Common myeloid progenitor, CD34-positive (primary cell): ENCODE data around the gene KLHL14.

Source experiments
- CTCF ChIA-PET: fragments of 350-600 bp; sonication (Branson Sonifier 250); formaldehyde crosslinking; loops from one replicate; lab custom pipeline; 2021; ENCODE audit warnings: antibody characterized with exemption; lab: Charles Lee
- POLR2A ChIA-PET: fragments of 350-600 bp; sonication (Branson Sonifier 250); formaldehyde crosslinking; loops from one replicate; lab custom pipeline; 2021; ENCODE audit warnings: antibody characterized with exemption; lab: Charles Lee
- DNase-seq, 3 donors: peaks; one replicate each; pipeline versions ENCODE4 v3.0.0 to v3.0.0-alpha.2; 2013
- H3K27ac ChIP-seq, 2 experiments: 1 replicate in 1 of 2; 2 replicates in 1 of 2; pipeline ENCODE4 v1.7.0; 2013; ENCODE audit warnings: inconsistent platforms in 2 of 2, low read length in 2 of 2, mild to moderate bottlenecking in 2 of 2, low read depth in 1 of 2, moderate library complexity in 1 of 2; ENCODE audit not compliant: severe bottlenecking in 2 of 2, insufficient read depth in 1 of 2, poor library complexity in 1 of 2
- H3K27me3 ChIP-seq, 5 experiments: replicated peaks in 2 of 5; 1 replicate in 3 of 5; 2 replicates in 2 of 5; pipeline versions ENCODE4 v1.6.1 to v1.7.0; 2013; ENCODE audit warnings: low read length in 4 of 5, mild to moderate bottlenecking in 2 of 5, moderate library complexity in 2 of 5, inconsistent platforms in 1 of 5; ENCODE audit not compliant: insufficient read depth in 5 of 5, control insufficient read depth in 4 of 5
- H3K36me3 ChIP-seq, 4 experiments: 1 replicate in 2 of 4; 2 replicates in 2 of 4; pipeline versions ENCODE4 v1.6.1 to v1.7.0; 2013; ENCODE audit warnings: low read length in 3 of 4, control low read depth in 1 of 4, mild to moderate bottlenecking in 1 of 4; ENCODE audit not compliant: control insufficient read depth in 4 of 4, insufficient read depth in 4 of 4
- H3K4me1 ChIP-seq, 4 experiments: 1 replicate in 3 of 4; 2 replicates in 1 of 4; pipeline versions ENCODE4 v1.6.1 to v1.7.1; 2013; ENCODE audit warnings: low read length in 3 of 4, mild to moderate bottlenecking in 3 of 4, control low read depth in 1 of 4, inconsistent platforms in 1 of 4, moderate library complexity in 1 of 4; ENCODE audit not compliant: control insufficient read depth in 4 of 4, insufficient read depth in 4 of 4; ENCODE audit errors: control extremely low read depth in 1 of 4
- H3K4me3 ChIP-seq, 7 experiments: 1 replicate in 4 of 7; 2 replicates in 3 of 7; pipeline versions ENCODE4 v1.5.1 to v1.7.0; 2013; ENCODE audit warnings: mild to moderate bottlenecking in 7 of 7, low read length in 6 of 7, moderate library complexity in 6 of 7, inconsistent platforms in 2 of 7, low read depth in 2 of 7, control low read depth in 1 of 7; ENCODE audit not compliant: insufficient read depth in 4 of 7, control insufficient read depth in 1 of 7; ENCODE audit errors: extremely low read depth in 1 of 7
- H3K9me3 ChIP-seq, 5 experiments: 1 replicate in 4 of 5; 2 replicates in 1 of 5; pipeline versions ENCODE4 v1.6.1 to v1.7.1; 2013; ENCODE audit warnings: low read length in 4 of 5, mild to moderate bottlenecking in 2 of 5, inconsistent platforms in 1 of 5, low read depth in 1 of 5, moderate library complexity in 1 of 5; ENCODE audit not compliant: control insufficient read depth in 4 of 5, insufficient read depth in 2 of 5; ENCODE audit errors: control extremely low read depth in 1 of 5
- WGBS: methylation state at CpG from one replicate; pipeline ENCODE4 v1.1.5; 2013; ENCODE audit not compliant: insufficient coverage; 5-methylcytosine and 5-hydroxymethylcytosine counted together

The KLHL14 gene

GRCh38 chr18:32776561-32776960 lies 3.7 kb upstream of the KLHL14 start:
- H3K27ac ChIP-seq = no peak overlapping the region
- no peaks in the 10 kb centered on the region for H3K9me3 ChIP-seq
- H3K27me3 ChIP-seq = peaks cover 6 to 63% (median 17%) of the 10 kb centered on the region in 5 experiments
- no CpG with 5 or more reads among the region's 2 CpGs for WGBS
- no peak for DNase-seq
- H3K4me3 ChIP-seq = no peak overlapping the region
- CTCF ChIA-PET = no interaction called here
- POLR2A ChIA-PET = no interaction called here
- peaks cover 0 to 4% (median 2%) of the 10 kb centered on the region in 4 experiments for H3K4me1 ChIP-seq
- no peaks in the 10 kb centered on the region for H3K36me3 ChIP-seq

GRCh38 chr18:32775628-32776027 lies 2.8 kb upstream of the KLHL14 start:
- DNase-seq = no peak
- H3K27me3 ChIP-seq = peaks cover 6 to 72% (median 19%) of the 10 kb centered on the region in 5 experiments
- H3K4me3 ChIP-seq = no peak overlapping the region
- ChIA-PET CTCF (interaction anchor here (0.6 kb wide), 1 partner anchor 69 kb away, joined by 3 read pairs; no protein-coding TSS in a partner anchor), POLR2A (interaction anchor here (0.6 kb wide), 1 partner anchor 9 kb away, joined by 4 read pairs; no protein-coding TSS in a partner anchor)
- no peak overlapping the region for H3K27ac ChIP-seq
- 95% methylated on average over 3 of the region's 6 CpGs for WGBS
- H3K36me3 ChIP-seq = no peaks in the 10 kb centered on the region
- no peaks in the 10 kb centered on the region for H3K9me3 ChIP-seq
- peaks cover 0 to 13% (median 6%) of the 10 kb centered on the region in 4 experiments for H3K4me1 ChIP-seq

- Histone ChIP-seq H3K27ac (no peak overlapping the region), H3K9me3 (no peaks in the 10 kb centered on the region), H3K27me3 (peaks cover 9 to 83% (median 24%) of the 10 kb centered on the region in 5 experiments), H3K4me3 (no peak overlapping the region), H3K4me1 (peaks cover 0 to 23% (median 10%) of the 10 kb centered on the region in 4 experiments), H3K36me3 (no peaks in the 10 kb centered on the region)
- ChIA-PET CTCF (no interaction called here), POLR2A (no interaction called here)
- no peak for DNase-seq
Observed at GRCh38 chr18:32773382-32773712, 524 bp upstream of the KLHL14 start.

- no peaks in the 10 kb centered on the region for H3K36me3 ChIP-seq
- peak overlapping the region in 4 of 7 experiments; percentile 26 to 61 (median 40) for H3K4me3 ChIP-seq
- WGBS = under 1% methylated on average over 41 of the region's 50 CpGs
- no peaks in the 10 kb centered on the region for H3K9me3 ChIP-seq
- DNase-seq = peak in 2 of 3 donors; percentile 9 to 21
- CTCF ChIA-PET = no interaction called here
- peaks cover 0 to 23% (median 10%) of the 10 kb centered on the region in 4 experiments for H3K4me1 ChIP-seq
- POLR2A ChIA-PET = no interaction called here
- no peak overlapping the region for H3K27ac ChIP-seq
- H3K27me3 ChIP-seq = peaks cover 13 to 86% (median 29%) of the 10 kb centered on the region in 5 experiments
Observed at GRCh38 chr18:32771871-32772580, 797 bp downstream of the KLHL14 start.

- ChIA-PET CTCF (no interaction called here), POLR2A (no interaction called here)
- H3K4me1 ChIP-seq = peaks cover 0 to 23% (median 10%) of the 10 kb centered on the region in 4 experiments
- DNase-seq = peak in 2 of 3 donors; percentile 19 to 26
- peaks cover 16 to 79% (median 29%) of the 10 kb centered on the region in 5 experiments for H3K27me3 ChIP-seq
- H3K9me3 ChIP-seq = no peaks in the 10 kb centered on the region
- WGBS = under 1% methylated on average over 23 of the region's 37 CpGs
- no peak overlapping the region for H3K27ac ChIP-seq
- peak overlapping the region in 5 of 7 experiments; percentile 23 to 62 (median 56) for H3K4me3 ChIP-seq
- no peaks in the 10 kb centered on the region for H3K36me3 ChIP-seq
Observed at GRCh38 chr18:32771169-32771751, 1.6 kb downstream of the KLHL14 start.

- Histone ChIP-seq H3K4me1 (peaks cover 0 to 23% (median 10%) of the 10 kb centered on the region in 4 experiments), H3K27me3 (peaks cover 16 to 82% (median 29%) of the 10 kb centered on the region in 5 experiments), H3K27ac (no peak overlapping the region), H3K36me3 (no peaks in the 10 kb centered on the region), H3K9me3 (no peaks in the 10 kb centered on the region), H3K4me3 (peak overlapping the region in 5 of 7 experiments; percentile 23 to 62 (median 56))
- ChIA-PET POLR2A (no interaction called here), CTCF (no interaction called here)
- 3% methylated on average over 22 of the region's 34 CpGs for WGBS
- DNase-seq = no peak
Observed at GRCh38 chr18:32770666-32771168, 2.1 kb downstream of the KLHL14 start.
